Limb (tissue), 2 donors: ENCODE measurements around the gene UBQLNL.

ENCODE experiments used
- DNase-seq, 2 donors: peaks; one replicate each; pipeline ENCODE4 v3.0.0-alpha.2; 2016; ENCODE audit errors: extremely low spot score in 2 of 2

Gene UBQLNL

DNA sequence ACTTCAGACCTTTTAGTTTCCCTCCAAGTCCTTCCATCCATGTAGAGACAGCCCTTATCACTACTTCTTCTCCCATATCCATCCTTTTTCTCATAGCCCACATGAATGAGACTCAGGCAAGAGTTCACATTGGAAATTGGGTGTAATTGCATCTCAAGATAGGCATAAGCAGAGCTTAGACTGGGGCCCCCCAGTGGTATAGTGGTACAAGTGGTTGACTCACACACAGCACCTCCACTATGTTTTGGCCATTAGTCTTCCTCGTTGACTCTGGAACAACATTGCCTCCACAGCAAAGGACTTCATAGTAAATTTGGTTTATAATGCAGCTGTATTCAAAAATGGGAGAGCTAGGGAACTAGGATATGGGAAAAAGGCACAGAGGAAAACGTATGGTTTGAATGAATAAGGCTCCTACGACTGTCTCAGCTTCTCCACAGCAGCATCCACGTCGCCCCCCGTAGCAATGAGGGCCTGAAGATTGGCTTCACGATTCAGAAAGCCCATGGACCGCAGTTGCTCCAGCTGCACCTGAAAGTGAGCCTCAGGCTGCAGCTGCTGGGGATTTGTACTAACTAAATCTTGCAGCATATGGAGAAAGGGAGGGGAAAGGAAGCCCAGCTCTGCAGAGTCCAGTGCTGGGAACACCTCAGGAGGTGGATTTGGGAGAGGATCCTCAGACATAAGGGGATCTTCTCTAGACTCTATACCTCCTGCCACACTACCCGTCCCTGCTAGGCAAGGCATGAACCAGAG is 9.1 kb downstream of the UBQLNL start:
- DNase-seq = no peak

DNA sequence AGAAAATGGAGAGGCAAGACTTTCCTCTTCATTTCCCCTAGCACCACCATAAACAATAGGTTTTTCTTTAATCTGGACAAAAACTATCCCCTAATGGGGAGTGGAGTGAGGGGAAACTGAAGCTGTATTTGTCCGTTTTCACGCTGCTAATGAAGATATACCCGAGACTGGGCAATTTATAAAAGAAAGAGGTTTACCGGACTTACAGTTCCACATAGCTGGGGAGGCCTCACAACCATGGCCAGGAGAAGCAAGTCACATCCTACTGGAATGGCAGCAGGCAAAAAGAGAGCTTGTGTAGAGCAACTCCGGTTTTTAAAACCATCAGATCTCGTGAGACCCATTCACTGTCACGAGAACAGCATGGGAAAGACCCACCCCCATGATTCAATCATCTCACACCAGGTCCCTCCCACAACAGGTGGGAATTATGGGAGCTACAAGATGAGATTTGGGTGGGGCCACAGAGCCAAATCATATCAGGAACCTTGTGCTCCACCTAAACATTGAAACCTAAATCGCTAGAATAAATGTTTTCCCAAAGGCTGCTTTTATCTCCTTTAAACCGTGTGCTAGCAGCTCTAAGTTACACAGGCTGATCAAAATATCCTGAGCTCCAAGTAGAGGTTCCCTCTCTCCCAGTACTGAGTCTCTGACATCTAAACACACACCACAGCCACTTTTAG is 11.0 kb downstream of the UBQLNL start:
- no peak for DNase-seq

DNA sequence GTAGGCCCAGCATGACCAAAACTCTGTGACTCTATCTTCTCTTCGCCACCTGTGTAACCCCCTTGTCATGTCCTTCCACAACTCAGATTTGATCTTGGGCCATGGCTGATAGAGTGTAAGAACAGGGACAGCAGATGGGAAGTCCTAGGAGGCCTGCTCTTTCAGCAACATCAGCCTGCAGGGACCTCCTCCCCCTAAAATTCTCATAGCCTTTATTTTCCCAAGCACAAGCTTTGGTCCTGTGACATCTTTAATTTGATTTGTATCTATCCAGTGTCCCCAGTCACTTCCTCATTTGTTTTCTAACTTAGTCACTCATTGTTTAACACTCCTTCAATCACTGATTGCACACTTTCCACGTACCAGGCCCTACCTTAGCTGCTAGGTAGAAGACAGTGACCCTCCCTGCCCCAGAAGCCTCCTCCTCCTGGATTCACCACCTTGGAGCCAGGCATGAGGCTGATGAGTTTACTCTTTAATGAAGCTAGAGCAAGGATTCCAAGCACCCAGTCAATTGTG is 12.0 kb downstream of the UBQLNL start:
- no peak for DNase-seq

- DNase-seq = no peak
These were observed 16.1 kb downstream of the UBQLNL start for GRCh38 chr11:5500393-5500801.

GRCh38 chr11:5499671-5500070 is 16.8 kb downstream of the UBQLNL start:
- DNase-seq = no peak

- DNase-seq = no peak
These were observed 26.7 kb downstream of the UBQLNL start for GRCh38 chr11:5489576-5490357.

GRCh38 chr11:5488798-5489399 is 27.6 kb downstream of the UBQLNL start:
- no peak for DNase-seq

GRCh38 chr11:5488385-5488784 is 28.1 kb downstream of the UBQLNL start, which contains the start of gene OR52D1:
TSS of gene OR52D1 (plus strand) at chr11:5488685. CDS start at chr11:5488707, 22 bp downstream.
- no peak for DNase-seq

GRCh38 chr11:5486421-5486820 is 30.1 kb downstream of the UBQLNL start:
- DNase-seq = no peak

- DNase-seq = no peak
These were observed 30.5 kb downstream of the UBQLNL start for GRCh38 chr11:5486003-5486402.

DNA sequence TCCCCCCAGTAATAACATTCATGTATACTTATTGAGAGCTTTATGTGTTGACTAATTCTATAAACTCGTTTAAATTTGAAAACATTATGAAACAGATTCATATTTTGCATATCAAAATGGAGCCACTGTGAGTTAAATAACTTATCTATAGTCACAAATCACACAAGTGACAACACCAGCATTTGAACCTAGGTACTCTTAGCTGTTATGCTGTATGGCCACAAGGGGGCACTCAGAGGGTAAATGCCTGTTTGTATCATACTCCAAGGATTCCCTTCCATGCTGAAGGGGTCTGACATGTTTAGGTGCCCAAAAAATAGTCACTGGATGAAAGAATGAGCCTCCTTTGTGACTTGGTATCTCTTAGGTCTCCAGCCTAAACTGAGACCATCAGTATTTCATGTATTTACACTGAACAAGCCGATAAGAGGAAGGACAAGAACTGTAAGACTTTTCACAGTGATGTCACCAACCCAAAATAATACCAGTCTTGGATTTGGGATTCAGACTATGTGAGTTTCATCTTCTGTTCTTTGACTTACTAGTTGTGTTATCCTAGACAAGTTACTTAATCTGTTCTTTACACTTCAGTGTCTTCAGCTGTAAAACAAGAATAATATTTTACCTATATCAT is 40.2 kb downstream of the UBQLNL start:
- peak in 1 of 2 donors; percentile 15 for DNase-seq

GRCh38 chr11:5473921-5474320 is 42.6 kb downstream of the UBQLNL start:
- no peak for DNase-seq

DNA sequence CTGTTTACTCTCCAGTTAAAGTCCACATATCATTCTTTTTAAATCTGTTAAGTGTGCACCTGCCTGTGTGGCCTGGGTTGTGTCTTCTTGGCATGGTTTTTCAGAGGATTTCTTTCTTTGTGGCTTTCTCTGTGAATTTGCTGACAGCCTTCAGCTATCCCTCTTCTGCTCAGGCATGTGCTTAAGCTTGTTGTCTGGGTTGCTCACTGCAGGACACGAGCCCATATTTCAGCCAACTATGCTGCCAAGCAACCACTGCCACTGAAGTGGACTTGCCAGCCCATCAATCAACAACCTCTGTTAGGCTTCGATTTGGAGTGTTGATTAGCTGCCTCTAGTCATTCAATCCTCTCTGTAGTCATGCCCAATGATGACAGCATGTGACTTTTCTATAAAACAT is 49.0 kb downstream of the UBQLNL start:
- DNase-seq = no peak
